COLO829 (cell line): ENCODE data around the gene SMIM3.
A peak's percentile ranks its signal among the peaks of the same experiment; 100 is the strongest.

Experiments used
- DNase-seq: peaks from one replicate; pipeline ENCODE4 v3.0.0; 2012; ENCODE audit warnings: low spot score

Gene SMIM3

GRCh38 chr5:150765011-150765798, 13.4 kb upstream of the SMIM3 start:
- no peak for DNase-seq

GRCh38 chr5:150765799-150766169, 12.8 kb upstream of the SMIM3 start:
- no peak for DNase-seq

GRCh38 chr5:150766251-150766650, 12.3 kb upstream of the SMIM3 start:
- DNase-seq, result no peak

GRCh38 chr5:150771034-150771795, 7.3 kb upstream of the SMIM3 start:
- DNase-seq, result no peak

GRCh38 chr5:150774145-150774544, 4.4 kb upstream of the SMIM3 start:
- peak; percentile 54 for DNase-seq

GRCh38 chr5:150777685-150778084, 872 bp upstream of the SMIM3 start:
- DNase-seq, result no peak

- DNase-seq, result no peak
These were observed 455 bp upstream of the SMIM3 start for GRCh38 chr5:150778088-150778516.

- DNase-seq, result no peak
These were observed 1.0 kb downstream of the SMIM3 start for GRCh38 chr5:150779397-150780186.

GRCh38 chr5:150780187-150780692, 1.7 kb downstream of the SMIM3 start:
- no peak for DNase-seq

- no peak for DNase-seq
These were observed 2.3 kb downstream of the SMIM3 start for GRCh38 chr5:150780816-150781221.

- DNase-seq, result no peak
These were observed 3.4 kb downstream of the SMIM3 start for GRCh38 chr5:150781706-150782614.

- DNase-seq, result no peak
These were observed 4.3 kb downstream of the SMIM3 start for GRCh38 chr5:150782850-150783249.

GRCh38 chr5:150783422-150783928, 4.9 kb downstream of the SMIM3 start:
- DNase-seq, result peak; percentile 32

- DNase-seq, result no peak
These were observed 7.4 kb downstream of the SMIM3 start for GRCh38 chr5:150785950-150786349.

- DNase-seq, result no peak
These were observed 8.3 kb downstream of the SMIM3 start for GRCh38 chr5:150786876-150787275.

GRCh38 chr5:150787656-150788055, 9.1 kb downstream of the SMIM3 start:
- DNase-seq, result no peak

GRCh38 chr5:150788977-150789376, 10.4 kb downstream of the SMIM3 start:
- no peak for DNase-seq

GRCh38 chr5:150789450-150789849, 10.9 kb downstream of the SMIM3 start:
- DNase-seq, result no peak

GRCh38 chr5:150789943-150790611, 11.5 kb downstream of the SMIM3 start:
- peak; percentile 92 for DNase-seq

GRCh38 chr5:150791536-150791935, 13.0 kb downstream of the SMIM3 start:
- DNase-seq, result no peak
